GM21737 (cell line): ENCODE measurements around the gene DRD2.

ENCODE experiments used
- ATAC-seq: cut with Tn5 transposase; IDR thresholded peaks from one replicate; pipeline ENCODE4 v1.9.1; 2021; ENCODE audit warnings: mild to moderate bottlenecking, moderate library complexity; ENCODE audit not compliant: unreplicated experiment

The DRD2 gene

DNA sequence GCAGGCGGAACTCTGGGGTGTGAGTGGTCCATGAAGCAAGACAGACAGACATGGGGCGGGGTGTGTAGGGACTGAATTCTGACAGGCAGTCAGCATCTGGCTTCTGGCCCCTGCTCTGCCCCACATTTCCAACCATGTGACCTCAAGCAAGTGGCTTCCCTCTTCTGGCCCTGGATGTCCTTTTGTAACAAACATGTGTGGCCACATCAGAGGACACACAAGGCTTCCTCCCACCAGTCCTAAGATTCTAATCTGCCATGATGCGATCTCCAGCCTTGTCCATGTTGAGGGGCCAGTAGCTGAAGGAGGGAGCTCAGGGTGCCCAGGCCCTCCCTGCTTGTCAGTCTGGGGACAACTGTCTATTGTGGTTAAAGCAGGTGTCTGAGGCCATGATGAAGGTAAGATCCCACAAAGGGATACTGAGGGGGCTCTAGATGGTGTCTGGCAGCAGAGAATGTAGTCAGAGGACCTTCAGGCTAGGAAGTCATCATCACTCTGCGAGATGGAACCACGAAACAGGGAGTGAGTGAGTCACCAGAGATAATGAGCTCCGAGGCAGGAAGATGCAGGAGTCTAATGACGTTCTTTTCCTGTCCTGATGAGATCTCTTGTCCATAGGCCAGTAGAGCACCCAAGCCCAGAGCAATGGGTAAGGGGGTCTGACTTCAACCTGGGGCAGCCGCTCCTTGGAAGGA is 27.4 kb downstream of the DRD2 start:
- no peak for ATAC-seq

GRCh38 chr11:113446938-113447337 is 28.3 kb downstream of the DRD2 start:
- ATAC-seq: no peak

DNA sequence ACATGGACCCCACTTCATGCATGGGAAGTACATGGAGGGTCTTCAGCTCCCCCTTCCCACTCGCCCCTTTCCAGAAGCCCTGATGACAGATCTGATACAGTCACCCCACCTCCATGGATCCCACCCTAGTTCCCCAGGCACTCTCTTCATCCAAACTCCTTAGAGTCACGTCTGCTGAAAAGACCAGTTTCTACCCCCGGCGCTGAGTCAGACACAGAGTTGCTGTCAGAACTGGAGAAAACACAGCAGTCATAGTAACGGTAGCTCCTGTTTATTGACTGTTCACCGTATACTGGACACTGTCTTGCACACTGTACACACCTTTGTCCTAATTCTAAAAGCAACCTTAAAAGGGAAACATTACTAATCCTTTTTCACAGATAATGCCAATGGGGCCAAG is 29.1 kb downstream of the DRD2 start:
- ATAC-seq: no peak

DNA sequence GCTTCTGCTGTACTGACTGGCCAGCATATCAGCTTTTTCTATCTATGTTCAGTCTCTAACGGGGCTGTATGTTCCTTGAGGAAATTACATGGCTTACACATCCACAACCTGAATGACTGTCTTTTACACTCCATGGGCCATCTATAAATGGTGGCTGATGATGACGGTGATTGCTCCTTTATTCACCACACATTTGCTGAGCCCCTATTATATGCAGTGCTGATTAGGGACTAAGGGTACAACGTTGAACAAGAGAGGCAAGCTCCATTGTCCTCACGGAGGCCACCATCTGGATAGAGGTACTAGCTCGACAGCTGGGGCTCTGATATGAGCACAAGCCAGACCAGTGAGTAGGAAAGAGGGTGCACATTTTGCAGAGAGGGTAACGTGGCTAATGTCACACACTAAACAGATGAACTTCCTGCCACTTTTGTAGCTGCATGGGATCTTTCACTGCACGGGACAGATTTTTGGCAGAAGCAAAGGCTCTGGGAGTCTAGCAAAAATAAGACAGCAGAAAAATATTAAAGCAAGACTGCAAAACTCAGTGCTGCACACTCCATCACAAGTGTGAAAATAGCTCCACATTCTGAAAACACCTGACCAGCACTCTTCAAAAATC is 30.6 kb downstream of the DRD2 start:
- no peak for ATAC-seq

DNA sequence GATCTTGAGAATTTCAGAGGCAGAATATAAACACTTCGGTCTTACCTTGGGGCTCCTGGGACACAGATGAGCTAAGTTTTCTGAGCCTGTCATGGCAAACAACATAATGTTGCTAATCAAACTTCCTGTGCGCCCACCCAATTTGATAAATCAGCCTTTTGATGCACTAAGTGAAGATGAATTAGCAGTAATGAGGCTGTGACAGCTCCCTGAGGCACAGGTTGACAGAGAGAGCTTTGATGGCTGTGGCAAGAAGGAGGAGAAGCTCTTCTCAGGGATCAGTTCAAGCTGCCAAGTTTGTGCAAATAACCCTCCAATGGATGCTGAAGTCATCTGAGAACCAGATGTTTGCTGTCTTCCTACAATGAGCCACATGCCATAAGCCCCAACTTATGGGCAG is 34.4 kb downstream of the DRD2 start:
- ATAC-seq: no peak

GRCh38 chr11:113436672-113437252 is 38.4 kb downstream of the DRD2 start:
- no peak for ATAC-seq

DNA sequence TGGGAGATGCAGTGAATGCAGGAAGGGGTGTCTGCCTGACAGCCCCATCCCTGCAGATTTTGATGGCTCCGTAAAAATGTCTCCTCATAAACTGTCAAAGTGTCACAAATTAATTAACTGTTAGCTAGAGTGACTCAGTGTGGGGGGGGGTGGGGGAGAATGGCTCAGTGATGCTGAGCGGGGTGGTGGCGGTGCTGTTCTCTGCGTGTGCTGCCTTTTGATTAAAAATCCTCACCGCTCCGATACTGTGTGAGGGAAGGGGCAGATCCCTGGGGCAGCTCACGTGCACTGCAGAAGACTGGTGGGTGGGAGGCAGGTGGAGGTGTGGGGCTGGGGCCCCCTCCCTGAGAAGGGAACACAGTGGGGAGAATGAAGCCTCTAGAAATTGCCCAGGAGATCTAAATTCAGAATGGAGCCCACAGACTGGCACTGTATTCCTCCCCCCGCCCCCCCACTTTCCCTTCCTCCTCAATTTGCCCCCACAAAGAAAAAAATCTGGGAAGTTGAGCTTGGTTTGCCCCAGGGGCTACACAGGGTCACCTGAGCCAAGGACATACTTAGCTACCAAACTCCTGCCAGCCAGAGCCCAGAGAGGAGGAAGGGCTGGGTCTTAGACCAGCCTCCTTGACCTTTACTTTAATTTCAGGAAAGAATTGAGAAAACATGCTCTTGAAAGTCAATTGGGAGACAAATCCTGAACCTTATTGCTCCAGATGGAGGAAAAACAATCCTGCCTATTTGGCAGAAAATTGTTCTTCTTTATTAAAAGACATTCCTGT is 39.8 kb downstream of the DRD2 start:
- ATAC-seq: no peak

DNA sequence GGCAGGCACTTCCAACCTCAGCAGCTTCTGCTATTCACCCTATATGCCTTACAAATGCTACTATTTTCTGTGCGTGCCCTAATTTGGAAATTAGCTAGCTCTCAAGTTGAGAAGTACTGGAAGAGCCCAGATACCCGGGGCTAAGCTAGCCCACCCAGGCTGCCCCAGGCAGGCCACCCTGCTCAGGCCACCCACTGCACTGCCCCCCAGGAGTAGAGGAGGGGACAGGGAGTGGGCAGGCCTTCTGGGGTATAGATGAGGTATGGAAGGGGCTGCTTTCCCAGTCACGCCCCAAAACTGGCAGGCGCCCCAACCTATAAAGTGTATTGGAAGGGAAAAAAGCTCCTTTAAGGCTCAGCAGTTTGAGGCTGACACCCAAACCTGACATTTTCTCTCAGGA is 43.5 kb downstream of the DRD2 start:
- ATAC-seq: no peak

DNA sequence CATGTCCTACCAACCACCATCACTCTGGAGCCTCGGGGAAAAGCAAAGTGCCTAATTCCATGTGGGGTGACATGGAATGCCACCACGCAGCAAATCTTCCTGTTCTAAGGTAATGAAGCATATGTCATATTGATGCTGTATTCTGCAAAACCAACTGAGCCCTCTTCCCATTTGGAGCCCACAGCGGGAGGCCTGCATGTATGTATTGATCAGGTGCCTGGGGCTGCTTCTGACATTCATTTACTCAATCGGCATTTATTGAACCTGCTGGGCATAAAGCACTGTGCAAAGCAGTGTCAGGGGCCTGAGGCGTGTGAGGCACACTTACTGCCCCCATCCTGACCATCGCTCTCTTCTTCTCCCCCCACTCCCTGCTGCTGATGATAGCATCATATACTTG is 48.5 kb downstream of the DRD2 start:
- no peak for ATAC-seq

DNA sequence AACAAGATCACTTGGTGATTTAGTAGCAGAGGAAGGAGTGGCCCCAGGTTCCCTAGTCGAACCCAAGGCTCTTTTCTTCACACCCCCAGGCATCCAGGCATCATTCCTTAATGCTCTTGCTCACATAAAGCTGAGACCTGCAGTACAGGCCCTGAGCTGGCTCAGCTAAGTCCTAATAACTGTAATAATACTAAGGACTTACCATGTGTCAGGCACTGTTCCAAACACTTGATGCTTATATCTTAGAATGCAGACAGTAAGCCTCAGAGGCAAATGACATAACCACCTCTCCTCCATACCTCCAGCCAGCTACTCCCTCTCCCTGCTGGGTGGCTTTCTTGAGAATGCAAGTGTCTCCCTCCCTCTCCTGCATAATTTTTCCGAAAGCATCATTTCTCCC is 54.4 kb downstream of the DRD2 start:
- no peak for ATAC-seq

DNA sequence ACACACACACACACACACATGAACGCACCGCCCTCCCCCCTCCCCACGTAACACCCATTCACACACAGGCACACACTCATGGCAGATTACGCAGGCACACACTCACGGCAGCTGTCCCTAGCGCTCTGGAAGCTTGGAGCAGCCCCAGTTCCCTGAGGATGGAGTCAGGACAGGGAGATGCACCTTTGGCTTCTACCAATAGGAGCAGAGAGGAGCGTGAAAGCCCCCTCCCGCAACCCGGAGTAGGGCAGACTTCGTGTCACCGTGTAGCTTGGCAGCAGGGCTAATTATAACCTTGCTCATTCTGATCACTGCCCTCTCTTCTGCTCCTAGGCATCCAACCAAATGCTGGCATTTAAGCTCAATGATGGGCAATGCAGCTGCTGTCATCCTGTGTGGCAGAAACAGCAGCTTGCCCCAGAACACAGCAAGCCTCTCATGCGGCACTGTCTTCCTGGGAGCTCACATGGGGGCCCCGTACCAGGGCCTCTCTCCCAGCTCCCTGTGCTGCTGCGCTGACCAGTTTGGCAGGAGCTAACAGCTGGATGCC is 55.7 kb downstream of the DRD2 start:
- ATAC-seq: no peak

DNA sequence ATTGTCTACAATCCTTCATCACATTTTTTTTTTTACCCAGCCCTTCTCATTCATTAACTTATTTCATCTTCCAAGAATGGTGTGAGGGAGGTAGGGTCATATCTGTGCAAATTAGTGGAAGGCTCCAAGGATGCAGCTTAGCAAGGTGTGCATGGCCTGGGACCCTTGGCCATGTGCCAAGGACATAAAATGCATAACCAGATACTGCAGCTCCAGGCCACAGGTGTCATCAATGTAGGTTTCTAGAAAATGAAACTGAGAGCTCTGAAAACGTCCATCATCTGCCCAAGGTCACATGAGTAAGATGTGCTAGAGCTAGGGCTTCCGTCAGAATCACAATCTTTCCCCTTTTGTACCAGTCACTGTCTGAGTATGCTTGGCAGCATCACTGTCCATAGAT is 57.8 kb downstream of the DRD2 start:
- ATAC-seq: no peak

DNA sequence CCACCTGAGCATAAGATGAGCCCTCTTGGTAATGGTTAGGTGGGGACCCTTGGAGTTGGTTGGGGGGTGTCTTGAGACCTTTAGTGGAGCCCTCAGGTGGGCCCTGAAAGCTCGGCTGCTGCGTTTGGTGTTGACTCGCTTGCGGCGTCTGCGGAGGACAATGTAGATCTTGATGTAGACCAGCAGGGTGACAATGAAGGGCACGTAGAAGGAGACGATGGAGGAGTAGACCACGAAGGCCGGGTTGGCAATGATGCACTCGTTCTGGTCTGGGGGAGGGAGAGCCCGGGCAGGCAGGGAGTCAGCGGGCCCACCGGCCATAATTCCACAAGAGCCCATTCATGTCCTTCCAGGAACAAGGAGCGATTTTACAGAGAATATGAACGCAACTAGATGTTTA is 59.9 kb downstream of the DRD2 start:
- no peak for ATAC-seq

DNA sequence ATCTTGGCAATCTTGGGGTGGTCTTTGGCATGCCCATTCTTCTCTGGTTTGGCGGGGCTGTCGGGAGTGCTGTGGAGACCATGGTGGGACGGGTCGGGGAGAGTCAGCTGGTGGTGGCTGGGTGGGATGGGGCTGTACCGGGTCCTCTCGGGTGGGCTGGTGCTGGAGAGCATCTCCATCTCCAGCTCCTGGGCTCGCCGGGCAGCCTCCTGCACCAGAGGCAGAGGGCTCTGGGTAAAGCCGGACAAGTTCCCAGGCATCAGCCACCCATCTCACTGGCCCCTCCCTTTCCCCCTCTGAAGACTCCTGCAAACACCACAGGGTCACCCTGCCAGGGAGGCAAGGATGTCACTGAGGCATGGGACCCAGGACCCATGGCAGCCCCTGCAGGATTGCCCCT is 62.5 kb downstream of the DRD2 start:
- no peak for ATAC-seq

DNA sequence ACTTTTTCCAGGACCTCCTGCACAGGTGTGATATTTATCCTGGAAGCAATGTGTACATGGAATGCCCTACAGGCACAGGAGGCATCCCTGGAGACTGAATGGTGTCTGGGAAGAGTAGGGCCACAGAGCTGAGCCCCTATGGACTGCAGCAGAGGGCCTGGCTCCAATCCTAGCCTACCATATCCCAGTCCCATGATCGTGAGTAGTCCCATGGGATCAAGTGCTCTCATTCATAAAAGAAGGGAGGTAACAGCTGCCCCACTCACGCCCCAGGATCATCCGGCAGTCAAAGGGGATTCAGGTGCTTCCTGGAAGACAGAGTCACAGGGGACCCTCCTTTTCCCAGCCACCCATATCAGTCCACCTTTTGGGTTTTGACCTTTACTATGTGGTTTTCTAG is 63.7 kb downstream of the DRD2 start:
- no peak for ATAC-seq

GRCh38 chr11:113410414-113411135 is 64.6 kb downstream of the DRD2 start:
- no peak for ATAC-seq

GRCh38 chr11:113409526-113409925 is 65.7 kb downstream of the DRD2 start:
- ATAC-seq: no peak

GRCh38 chr11:113408887-113409286 is 66.3 kb downstream of the DRD2 start:
- ATAC-seq: no peak

GRCh38 chr11:113408206-113408605 is 67.0 kb downstream of the DRD2 start:
- ATAC-seq: no peak

GRCh38 chr11:113407163-113407562 is 68.0 kb downstream of the DRD2 start:
- ATAC-seq: no peak
